ENCODE measurements around the gene FOXN3. TPM values are rescaled to one million over a fixed set of nuclear protein-coding genes. Genes with fewer than 3 reads are reported as not detected.
A peak's percentile ranks its signal among the peaks of the same experiment; 100 is the strongest.
"Not testable (repeated sequence)": the region's sequence is repeated elsewhere in the genome, so short reads cannot be mapped to it uniquely, and the experiment has no call there.

FOXN3 gene
- total RNA-seq, 1 donor from 2014 or later = 15.0 TPM

GRCh38 chr14:89255012-89255411 is 162.0 kb downstream of the FOXN3 start:
- no peak for DNase-seq (ENCODE audit: low read depth in 2 of 2)

GRCh38 chr14:89254166-89254909 is 162.7 kb downstream of the FOXN3 start:
- DNase-seq (ENCODE audit: low read depth in 2 of 2) = no peak

- no peak for DNase-seq (ENCODE audit: low read depth in 2 of 2)
Measured at GRCh38 chr14:89252887-89253532, 164.0 kb downstream of the FOXN3 start.

GRCh38 chr14:89251061-89251460 is 166.0 kb downstream of the FOXN3 start:
- no peak for DNase-seq (ENCODE audit: low read depth in 2 of 2)

- not testable (repeated sequence) for DNase-seq (ENCODE audit: low read depth in 2 of 2)
Measured at GRCh38 chr14:89250655-89250975, 166.4 kb downstream of the FOXN3 start.

- DNase-seq (ENCODE audit: low read depth in 2 of 2) = no peak
Measured at GRCh38 chr14:89249972-89250654, 166.9 kb downstream of the FOXN3 start.

GRCh38 chr14:89249065-89249695 is 167.9 kb downstream of the FOXN3 start:
- DNase-seq (ENCODE audit: low read depth in 2 of 2) = no peak

- DNase-seq (ENCODE audit: low read depth in 2 of 2) = no peak
Measured at GRCh38 chr14:89248411-89249064, 168.5 kb downstream of the FOXN3 start.

- no peak for DNase-seq (ENCODE audit: low read depth in 2 of 2)
Measured at GRCh38 chr14:89247457-89248122, 169.4 kb downstream of the FOXN3 start.

- DNase-seq (ENCODE audit: low read depth in 2 of 2) = no peak
Measured at GRCh38 chr14:89246290-89246689, 170.7 kb downstream of the FOXN3 start.

- DNase-seq (ENCODE audit: low read depth in 2 of 2) = no peak
Measured at GRCh38 chr14:89245802-89246201, 171.2 kb downstream of the FOXN3 start.

- DNase-seq (ENCODE audit: low read depth in 2 of 2) = no peak
Measured at GRCh38 chr14:89244720-89245119, 172.3 kb downstream of the FOXN3 start.

GRCh38 chr14:89243741-89244140 is 173.3 kb downstream of the FOXN3 start:
- DNase-seq (ENCODE audit: low read depth in 2 of 2) = no peak

- no peak for DNase-seq (ENCODE audit: low read depth in 2 of 2)
Measured at GRCh38 chr14:89243286-89243685, 173.7 kb downstream of the FOXN3 start.

- peak in 1 of 2 donors; percentile 9 for DNase-seq (ENCODE audit: low read depth in 2 of 2)
Measured at GRCh38 chr14:89242652-89243279, 174.3 kb downstream of the FOXN3 start.

GRCh38 chr14:89241934-89242651 is 174.9 kb downstream of the FOXN3 start:
- peak in 1 of 2 donors; percentile 41 for DNase-seq (ENCODE audit: low read depth in 2 of 2)

- DNase-seq (ENCODE audit: low read depth in 2 of 2) = peak in 1 of 2 donors; percentile 12
Measured at GRCh38 chr14:89241257-89241656, 175.8 kb downstream of the FOXN3 start.

GRCh38 chr14:89240414-89240813 is 176.6 kb downstream of the FOXN3 start:
- DNase-seq (ENCODE audit: low read depth in 2 of 2) = peak; percentile 90 to 97

- DNase-seq (ENCODE audit: low read depth in 2 of 2) = no peak
Measured at GRCh38 chr14:89239023-89239422, 178.0 kb downstream of the FOXN3 start.
